Hepatocyte (in vitro differentiated cells): ENCODE measurements around the gene TRIM15. TPM values are rescaled to one million over a fixed set of nuclear protein-coding genes. Genes with fewer than 3 reads are reported as not detected.

Experiments
- DNase-seq: peaks from one replicate; pipeline ENCODE4 v3.0.0-alpha.2; 2016; ENCODE audit warnings: low spot score
- H2AFZ ChIP-seq: fragments of 200-600 bp; sonication (generic); 2 replicates; pipeline ENCODE4 v1.6.0; 2016; ENCODE audit warnings: antibody characterized with exemption, mild to moderate bottlenecking
- H3K27ac ChIP-seq: fragments of 200-600 bp; sonication (generic); 2 replicates; pipeline ENCODE4 v1.5.1; 2016; ENCODE audit warnings: mild to moderate bottlenecking
- H3K27me3 ChIP-seq: fragments of 200-600 bp; sonication (generic); 2 replicates; pipeline ENCODE4 v1.6.1; 2016
- H3K36me3 ChIP-seq: fragments of 200-600 bp; sonication (generic); replicated peaks from 2 replicates; pipeline ENCODE4 v1.5.1; 2016; ENCODE audit warnings: low read depth; ENCODE audit not compliant: insufficient read depth
- H3K4me1 ChIP-seq: fragments of 200-600 bp; sonication (generic); 2 replicates; pipeline ENCODE4 v1.5.1; 2016; ENCODE audit warnings: mild to moderate bottlenecking, moderate library complexity; ENCODE audit not compliant: insufficient read depth
- H3K4me2 ChIP-seq: fragments of 200-600 bp; sonication (generic); 2 replicates; pipeline ENCODE4 v1.6.0; 2016
- H3K4me3 ChIP-seq: fragments of 200-600 bp; sonication (generic); 2 replicates; pipeline ENCODE4 v1.5.1; 2016; ENCODE audit warnings: mild to moderate bottlenecking
- H3K79me2 ChIP-seq: fragments of 200-600 bp; sonication (generic); 2 replicates; pipeline ENCODE4 v1.6.0; 2017; ENCODE audit warnings: mild to moderate bottlenecking
- H3K9me2 ChIP-seq: fragments of 200-600 bp; sonication (generic); replicated peaks from 2 replicates; pipeline ENCODE4 v1.6.0; 2017; ENCODE audit warnings: mild to moderate bottlenecking; ENCODE audit not compliant: insufficient read depth
- H3K9me3 ChIP-seq: fragments of 200-600 bp; sonication (generic); 2 replicates; pipeline ENCODE4 v1.5.1; 2016; ENCODE audit warnings: low read depth, mild to moderate bottlenecking
- H4K20me1 ChIP-seq: fragments of 200-600 bp; sonication (generic); 2 replicates; pipeline ENCODE4 v1.6.0; 2016; ENCODE audit warnings: mild to moderate bottlenecking; ENCODE audit not compliant: insufficient read depth, poor library complexity, severe bottlenecking
- CTCF ChIP-seq: fragments of 200-600 bp; sonication (generic); IDR thresholded peaks from 2 replicates; pipeline ENCODE4 v1.5.1; 2016; ENCODE audit warnings: antibody characterized with exemption, mild to moderate bottlenecking; ENCODE audit not compliant: poor library complexity
- EZH2 ChIP-seq: fragments of 200-600 bp; sonication (generic); IDR thresholded peaks from 2 replicates; pipeline ENCODE4 v1.6.1; 2016; ENCODE audit warnings: antibody characterized with exemption, mild to moderate bottlenecking, borderline replicate concordance
- EZH2phosphoT487 ChIP-seq: fragments of 200-600 bp; sonication (generic); IDR thresholded peaks from one replicate; pipeline ENCODE4 v1.6.1; 2018; ENCODE audit warnings: antibody characterized with exemption, mild to moderate bottlenecking, low read depth, moderate library complexity; ENCODE audit not compliant: unreplicated experiment, severe bottlenecking
- WGBS: methylation state at CpG from one replicate; pipeline ENCODE4 v1.1.6; 2016; ENCODE audit warnings: low lambda C conversion rate; ENCODE audit errors: missing lambda C conversion rate; 5-methylcytosine and 5-hydroxymethylcytosine counted together
- polyA plus RNA-seq: library from polyadenylated mRNA; unstranded; fragments of >200 nt; fragmentation: Nextera tagmentation; extraction: Ambion mirVana; gene quantifications from 2 replicates; pipeline ENCODE4 v1.2.1, GENCODE V29; 2016
- total RNA-seq: library from RNA; depleted of rRNA; stranded (reverse); fragments of >200 nt; gene quantifications from 2 replicates; pipeline ENCODE4 v1.2.3, GENCODE V29; 2014

TRIM15 gene
- total and polyA plus RNA-seq, 2 experiments from 2014 or later: 1.2 to 2.6 TPM

DNA sequence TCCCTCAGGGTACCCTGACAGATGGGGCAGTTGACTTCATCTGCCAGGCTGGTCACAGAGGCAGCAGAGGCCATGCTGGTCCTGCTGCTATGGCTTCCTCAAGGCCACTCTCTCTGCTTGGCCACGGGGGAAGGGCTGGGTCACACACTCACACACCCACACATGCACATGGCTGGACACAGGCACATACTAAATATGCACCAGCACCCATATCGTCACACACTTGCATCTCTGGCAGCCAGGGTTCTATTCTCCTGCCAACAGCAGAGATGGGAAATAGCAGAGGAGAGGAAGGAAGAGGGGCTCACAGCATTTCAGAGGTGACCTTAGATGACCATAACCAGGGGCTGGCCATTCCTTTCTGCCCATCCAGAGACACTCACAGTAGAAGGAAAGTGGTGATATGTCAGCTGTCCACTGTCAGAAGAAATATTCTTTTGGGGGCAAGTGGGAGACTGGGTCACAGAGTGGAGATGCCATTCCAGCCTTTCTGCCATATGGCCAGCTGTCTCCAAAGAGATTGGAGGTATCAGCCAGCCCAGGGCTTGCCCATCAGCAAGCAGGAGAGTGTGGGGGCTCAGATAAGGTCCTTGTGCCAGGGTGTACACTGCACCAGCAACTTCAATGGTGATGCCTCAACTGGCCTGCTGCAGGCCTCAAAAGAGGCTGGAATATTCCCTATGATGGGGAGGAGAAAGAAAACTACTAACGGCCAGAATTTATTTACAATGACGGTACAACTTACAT is 2.4 kb upstream of the TRIM15 start, which contains the start of gene TRIM10:
Gene TRIM10 (minus strand): TSS at position 427 of the 747 bp plus-strand sequence. CDS start 353 bp downstream, at position 74.
- Histone ChIP-seq H3K79me2 (no peaks in the 10 kb centered on the region), H3K36me3 (no peaks in the 10 kb centered on the region), H3K4me3 (no peak within 1 kb of the TSS), H4K20me1 (no peaks in the 10 kb centered on the region), H3K9me3 (no peaks in the 10 kb centered on the region), H3K4me1 (peaks cover under 1% of the 10 kb centered on the region), H3K9me2 (no peaks in the 10 kb centered on the region), H3K27me3 (peaks cover 13% of the 10 kb centered on the region), H2AFZ (no peak within 1 kb of the TSS), H3K4me2 (no peak within 1 kb of the TSS), H3K27ac (no peak within 1 kb of the TSS)
- TF ChIP-seq EZH2phosphoT487 (no peak), CTCF (no peak), EZH2 (no peak)
- no peak for DNase-seq
- 87% methylated on average over 4 of the region's 4 CpGs for WGBS

GRCh38 chr6:30162265-30163089 is 869 bp upstream of the TRIM15 start:
- Histone ChIP-seq H3K4me2 (peak overlapping the region; percentile 24), H3K27ac (peak overlapping the region; percentile 82), H3K27me3 (peaks cover 9% of the 10 kb centered on the region), H3K9me3 (no peaks in the 10 kb centered on the region), H3K36me3 (no peaks in the 10 kb centered on the region), H3K4me1 (no peaks in the 10 kb centered on the region), H3K4me3 (no peak overlapping the region), H4K20me1 (no peaks in the 10 kb centered on the region), H3K9me2 (no peaks in the 10 kb centered on the region), H2AFZ (no peak overlapping the region), H3K79me2 (no peaks in the 10 kb centered on the region)
- TF ChIP-seq EZH2: no peak
- TF ChIP-seq CTCF: no peak
- TF ChIP-seq EZH2phosphoT487: no peak
- WGBS: 88% methylated on average over 12 of the region's 12 CpGs
- DNase-seq: no peak

- Histone ChIP-seq H3K27ac (peak overlapping the region; percentile 82), H2AFZ (no peak overlapping the region), H3K4me1 (no peaks in the 10 kb centered on the region), H3K36me3 (no peaks in the 10 kb centered on the region), H3K9me2 (no peaks in the 10 kb centered on the region), H3K27me3 (peaks cover 19% of the 10 kb centered on the region), H3K4me2 (peak overlapping the region; percentile 6), H4K20me1 (no peaks in the 10 kb centered on the region), H3K9me3 (no peaks in the 10 kb centered on the region), H3K79me2 (no peaks in the 10 kb centered on the region), H3K4me3 (no peak overlapping the region)
- DNase-seq: no peak
- TF ChIP-seq CTCF (no peak), EZH2 (no peak), EZH2phosphoT487 (no peak)
- 93% methylated on average over 16 of the region's 16 CpGs for WGBS
Measured at GRCh38 chr6:30163918-30164654, 740 bp downstream of the TRIM15 start.
